Activated T-cell treated with anti-CD3 and anti-CD28 coated beads for 24 hours (primary cell): ENCODE results near the gene MYB.
"Not testable (repeated sequence)": the region's sequence is repeated elsewhere in the genome, so short reads cannot be mapped to it uniquely, and the experiment has no call there.

Experiments
- DNase-seq: peaks from one replicate; pipeline ENCODE4 v3.0.0-alpha.2; 2020; ENCODE audit warnings: low read depth

The MYB gene

DNA sequence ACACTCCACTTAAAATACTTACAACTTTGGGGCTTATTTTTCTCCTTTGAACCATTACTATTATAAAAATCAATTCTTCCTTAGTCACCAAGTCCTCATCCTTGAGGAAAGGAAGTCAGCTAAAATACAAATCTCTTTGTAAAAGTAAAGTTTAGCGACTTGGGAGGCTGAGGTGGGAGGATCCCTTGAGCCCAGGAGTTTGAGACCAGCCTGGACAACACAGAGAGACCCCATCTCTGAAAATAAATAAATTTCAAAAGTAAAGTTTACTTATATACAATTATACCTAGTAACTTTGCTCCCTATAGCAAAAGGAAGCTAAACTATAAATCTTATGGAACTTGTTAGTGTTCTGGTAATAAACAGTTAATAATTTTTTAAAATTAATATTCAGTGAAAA lies 40.4 kb downstream of the MYB start:
- DNase-seq: no peak

DNA sequence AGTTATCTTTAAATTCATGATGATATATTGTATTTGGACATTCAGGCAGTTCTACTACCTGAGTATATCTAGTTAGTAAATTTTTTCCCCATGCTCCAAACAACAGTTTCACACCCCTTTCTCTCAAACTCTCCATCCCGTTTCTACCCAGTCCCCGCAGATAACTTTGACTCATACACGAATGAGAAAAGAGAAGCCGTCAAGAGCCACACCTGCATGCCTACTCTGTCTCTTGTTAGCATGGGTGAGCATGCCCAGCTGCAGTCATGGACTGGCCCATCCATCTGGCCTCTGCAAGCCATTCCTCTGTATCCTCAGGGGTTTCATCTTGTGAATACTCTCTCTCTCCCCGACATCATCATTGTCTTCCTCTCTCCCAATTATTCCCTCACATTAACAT lies 41.5 kb downstream of the MYB start:
- DNase-seq: no peak

DNA sequence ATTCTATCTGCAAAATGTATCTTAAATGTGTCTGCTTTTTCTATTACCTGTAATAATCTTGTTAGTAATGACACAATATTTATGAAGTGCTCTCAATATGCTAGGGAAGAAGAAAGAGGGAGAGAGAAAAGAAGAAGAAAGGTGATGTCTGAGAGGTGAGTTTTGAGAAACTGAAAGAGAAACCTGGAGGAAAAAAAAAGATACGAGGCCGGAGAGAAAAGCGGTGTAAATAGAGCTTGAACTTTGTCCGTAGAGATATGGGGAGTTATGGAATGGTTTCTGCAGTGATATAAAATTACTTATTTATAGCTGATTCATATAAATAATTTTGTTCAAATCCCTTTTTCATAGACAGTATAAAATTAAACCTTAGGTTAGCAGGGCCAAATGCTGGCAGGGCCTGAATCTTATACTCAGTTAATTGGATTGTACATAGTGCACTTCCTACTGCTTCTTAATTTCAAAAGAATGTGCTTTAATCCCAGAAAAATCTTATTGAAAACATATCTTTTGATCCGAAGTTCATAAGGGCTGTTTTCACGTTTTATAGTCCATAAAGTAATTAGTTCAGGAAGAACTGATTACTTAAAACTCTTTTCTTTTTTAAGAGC lies 43.0 kb downstream of the MYB start:
- no peak for DNase-seq

DNA sequence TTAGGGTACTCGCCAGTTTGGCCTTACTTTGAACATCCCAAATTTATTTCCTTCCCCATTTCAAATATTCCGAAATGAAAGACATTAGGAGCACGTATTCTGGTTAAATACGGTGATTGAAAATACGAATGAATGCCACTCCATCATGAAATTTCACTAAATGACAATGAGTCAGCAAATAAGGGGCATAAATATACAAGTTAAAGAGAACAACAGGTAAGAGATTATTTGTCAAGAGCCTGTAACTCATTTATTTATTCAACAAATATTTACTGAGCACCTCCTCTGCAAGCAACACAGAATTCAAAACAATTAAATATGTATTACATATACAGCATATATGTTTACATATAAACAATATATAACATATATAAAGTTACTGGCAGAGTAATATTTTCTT lies 44.8 kb downstream of the MYB start:
- DNase-seq: no peak

DNA sequence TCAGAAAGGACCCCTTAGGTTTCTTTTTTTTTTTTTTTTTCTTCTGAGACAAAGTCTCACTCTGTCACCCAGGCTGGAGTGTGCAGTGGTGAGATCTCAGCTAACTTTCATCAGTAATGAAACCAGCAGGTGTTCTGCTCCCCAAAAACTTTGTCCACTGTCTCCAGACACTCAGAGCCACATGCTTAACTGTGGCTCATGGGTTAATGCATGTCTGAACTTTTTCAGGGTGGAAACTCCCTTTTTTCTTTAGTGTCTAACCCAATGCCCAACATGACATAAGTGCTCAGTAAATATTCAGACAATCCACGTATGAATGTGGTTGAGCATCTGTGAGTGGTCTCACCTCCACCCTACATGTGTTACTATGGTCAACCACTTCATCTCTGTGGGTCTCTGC lies 45.4 kb downstream of the MYB start:
- no peak for DNase-seq

DNA sequence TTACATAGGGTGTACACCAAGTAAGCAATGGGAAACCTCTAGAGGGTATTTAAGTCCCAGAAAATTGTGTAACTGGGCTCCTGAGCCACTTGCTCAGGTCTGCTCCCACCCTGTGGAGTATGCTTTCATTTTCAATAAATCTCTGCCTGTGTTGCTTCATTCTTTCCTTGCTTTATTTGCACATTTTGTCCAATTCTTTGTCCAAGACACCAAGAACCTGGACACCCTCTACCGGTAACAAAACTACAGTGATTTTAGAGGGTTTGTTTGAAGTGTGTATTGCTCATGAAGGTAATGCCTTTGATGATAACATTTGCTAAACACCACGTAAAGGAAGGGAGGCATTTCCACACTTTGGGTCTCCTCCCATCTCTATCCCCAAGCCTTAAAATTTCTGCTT lies 46.2 kb downstream of the MYB start:
- DNase-seq: no peak

DNA sequence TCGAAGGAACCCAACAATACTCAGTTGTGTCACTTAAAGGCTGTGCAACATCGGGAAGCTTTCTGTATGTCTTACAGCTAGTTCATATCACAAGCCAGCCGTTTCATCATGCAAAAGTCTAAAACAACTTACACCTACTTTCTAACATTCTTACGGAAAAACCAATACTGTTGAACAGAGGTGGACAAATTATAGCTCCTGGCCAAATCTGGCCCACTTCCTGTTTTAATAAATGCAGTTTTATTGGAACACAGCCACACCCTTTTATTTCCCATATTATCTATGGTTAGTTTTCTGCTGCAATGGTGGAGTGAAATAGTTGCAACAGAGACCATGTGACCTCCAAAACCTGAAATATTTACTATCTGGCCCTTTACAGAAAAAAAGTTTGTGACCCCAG lies 46.6 kb downstream of the MYB start:
- no peak for DNase-seq

DNA sequence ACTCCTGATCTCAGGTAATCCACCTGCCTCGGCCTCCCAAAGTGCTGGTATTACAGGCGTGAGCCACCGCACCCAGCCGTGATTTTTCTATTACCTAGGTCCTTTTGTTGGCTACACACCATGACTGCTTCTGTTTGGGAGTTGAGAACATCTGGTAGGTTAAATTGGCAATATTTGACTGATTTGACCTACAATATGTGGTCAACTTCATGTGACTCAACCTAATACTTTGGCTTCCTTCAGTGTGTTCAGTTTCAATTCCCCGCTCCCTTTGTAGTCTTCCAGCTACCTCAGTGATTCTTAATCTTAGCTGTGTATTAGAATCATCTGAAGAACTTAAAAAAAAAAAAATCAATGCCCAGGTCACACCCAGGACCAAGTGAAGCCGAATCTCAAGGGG lies 47.4 kb downstream of the MYB start:
- DNase-seq: no peak

DNA sequence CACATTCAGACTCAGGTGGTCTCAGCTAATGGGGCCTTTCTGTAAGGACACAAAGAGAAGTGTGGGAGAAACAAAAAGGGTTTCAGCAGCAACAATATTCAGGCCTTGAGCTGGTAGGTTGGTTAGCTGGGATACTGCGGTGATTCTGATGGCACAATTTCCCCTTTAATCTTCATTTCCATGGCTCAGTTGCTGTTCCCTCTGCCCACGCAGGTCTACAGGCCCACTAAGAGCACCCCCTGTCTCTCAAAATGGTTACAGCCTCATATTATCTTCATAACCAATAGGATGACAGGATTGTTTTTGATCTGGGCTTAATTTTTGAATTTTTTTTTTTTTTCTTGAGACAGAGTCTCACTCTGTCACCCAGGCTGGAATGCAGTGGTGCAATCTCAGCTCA lies 48.9 kb downstream of the MYB start:
- DNase-seq: no peak

DNA sequence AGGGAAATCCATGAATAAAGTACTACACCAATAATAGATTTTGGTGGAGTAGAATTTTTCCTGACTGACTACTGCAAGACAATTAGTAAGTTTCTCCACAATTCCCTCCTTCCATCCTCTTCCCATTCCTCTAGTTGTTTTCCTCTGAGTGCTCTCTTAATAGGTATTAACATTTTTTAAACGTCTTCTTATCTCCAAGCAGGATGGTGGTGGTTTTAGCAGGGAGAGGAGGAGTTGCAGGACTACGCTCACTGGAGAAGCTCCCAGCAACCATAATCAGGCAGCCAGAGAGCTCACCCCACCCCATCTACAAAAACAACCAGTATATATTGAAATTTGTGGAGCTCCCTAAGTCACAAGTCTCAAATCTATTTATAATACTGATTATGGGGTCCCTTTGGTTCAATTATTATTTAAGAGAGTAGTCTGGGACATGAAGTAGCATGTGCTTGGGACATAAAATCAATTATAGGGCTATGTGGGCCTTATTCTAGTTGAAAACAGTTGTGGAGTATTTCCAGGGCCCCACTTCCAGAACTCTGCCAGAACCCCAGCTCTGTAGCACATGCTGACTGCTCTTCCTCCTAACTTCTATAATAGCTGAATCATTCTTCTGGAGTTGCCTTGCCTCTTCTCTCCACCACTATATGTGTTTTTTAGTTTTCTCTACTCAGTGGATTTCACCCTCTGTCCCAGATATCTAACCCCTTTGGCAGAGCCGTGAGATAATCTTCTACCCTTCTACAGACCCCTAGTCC lies 49.8 kb downstream of the MYB start:
- DNase-seq: no peak

DNA sequence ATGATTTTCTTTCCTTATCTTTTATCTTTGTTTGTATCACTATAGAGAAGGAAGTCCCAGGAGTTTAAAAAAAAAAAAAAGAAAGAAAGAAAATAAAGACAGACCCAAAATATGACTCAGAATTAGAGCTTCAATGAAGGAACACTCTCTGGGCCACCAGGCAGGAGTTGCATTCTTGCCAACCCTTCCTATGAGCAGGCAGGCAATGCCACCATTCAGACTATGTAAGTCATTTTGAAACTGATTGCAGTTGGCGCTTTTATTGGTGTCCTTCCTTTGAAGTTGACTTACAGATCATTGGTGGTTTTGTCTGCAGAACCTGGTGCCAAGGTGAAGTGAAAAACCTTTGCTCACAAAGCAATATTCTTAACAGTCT lies 50.3 kb downstream of the MYB start:
- DNase-seq: no peak

DNA sequence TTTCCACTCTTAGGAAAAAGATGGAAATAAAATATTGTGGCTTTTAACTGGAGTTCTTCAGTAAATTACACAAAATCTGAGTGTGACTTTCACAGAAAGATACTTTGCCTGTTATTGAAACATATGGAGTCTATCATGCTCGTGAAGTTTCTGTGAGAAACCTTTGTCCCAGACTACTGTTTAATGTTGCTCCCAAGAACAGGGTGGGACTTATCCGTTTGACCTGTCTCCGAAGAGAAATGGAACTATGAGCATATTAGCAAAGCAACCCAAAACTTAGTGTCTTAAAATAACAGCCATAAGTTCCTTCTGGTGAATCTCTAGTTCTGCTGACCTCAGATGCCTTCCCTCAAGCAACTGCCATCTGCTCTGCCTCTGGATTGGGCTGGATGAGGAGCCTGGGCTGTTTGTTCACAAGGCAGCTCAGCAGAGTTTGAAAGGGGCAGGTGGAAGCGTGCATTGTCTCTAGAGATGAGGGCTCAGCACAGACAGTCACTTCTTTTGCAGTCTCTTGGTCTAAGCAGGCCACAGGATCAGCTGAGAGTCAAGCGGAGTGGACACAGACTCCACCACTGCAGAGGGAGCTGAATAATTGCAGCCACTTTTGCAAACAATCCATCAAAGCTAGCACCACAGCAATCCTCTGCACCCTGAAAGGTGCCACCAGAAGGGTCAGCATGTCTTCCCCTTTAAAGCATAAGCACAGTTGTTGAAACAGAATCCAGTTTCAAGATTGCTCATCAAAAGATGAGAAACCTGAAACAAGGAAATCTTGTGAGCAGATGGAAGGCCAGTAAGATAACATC lies 52.8 kb downstream of the MYB start:
- DNase-seq: no peak

DNA sequence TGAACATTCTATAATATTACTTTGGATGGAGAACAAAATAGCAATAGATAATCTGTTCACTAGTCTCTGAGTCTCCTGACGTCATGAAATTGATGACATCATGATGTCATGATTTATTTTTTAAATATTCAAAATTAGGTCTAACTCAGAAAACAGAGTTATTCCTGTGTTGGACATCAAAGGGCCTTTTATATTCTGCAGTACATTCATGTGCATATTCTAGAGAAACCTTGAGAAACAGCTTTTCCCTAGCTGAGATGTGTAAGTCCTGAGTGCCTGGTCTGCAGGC lies 53.3 kb downstream of the MYB start:
- no peak for DNase-seq

DNA sequence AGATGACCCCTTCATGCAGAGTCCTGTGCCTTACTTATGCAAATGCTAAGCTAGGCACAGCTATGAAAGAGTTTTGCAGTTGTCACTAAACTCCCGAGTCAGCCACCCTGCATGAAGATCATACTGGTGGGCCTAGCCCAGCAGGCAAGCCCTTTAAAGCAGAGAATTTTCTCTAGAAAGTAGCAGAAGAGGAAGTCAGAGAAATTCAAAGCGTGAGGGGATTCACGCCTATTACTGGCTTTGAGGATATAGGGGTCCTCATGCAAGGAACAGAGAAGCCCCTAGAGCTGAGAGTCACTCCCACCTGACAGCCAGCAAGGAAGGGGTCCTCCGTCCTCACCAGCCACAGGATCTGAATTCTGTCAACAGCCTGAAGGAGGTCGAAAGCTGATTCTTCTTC lies 54.6 kb downstream of the MYB start:
- no peak for DNase-seq

DNA sequence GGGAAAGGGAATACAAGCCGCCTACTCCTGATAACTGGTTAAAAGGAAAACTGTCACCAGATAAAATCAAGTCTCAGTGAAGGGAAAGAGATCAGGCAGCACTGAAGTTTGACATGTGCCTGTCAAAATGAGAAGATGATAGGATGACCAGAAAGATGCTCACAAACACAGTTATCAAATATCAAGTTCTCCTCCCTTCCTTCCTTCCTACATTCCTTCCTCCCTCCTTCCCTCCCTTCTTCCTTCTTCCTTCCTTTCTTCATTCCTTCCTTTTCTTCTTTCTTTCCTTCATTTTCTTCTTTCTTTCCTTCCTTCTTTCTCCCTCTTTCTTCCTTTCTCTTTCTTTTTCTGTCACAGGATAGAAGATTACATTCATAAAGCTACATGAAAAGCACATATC lies 55.2 kb downstream of the MYB start:
- DNase-seq: no peak

DNA sequence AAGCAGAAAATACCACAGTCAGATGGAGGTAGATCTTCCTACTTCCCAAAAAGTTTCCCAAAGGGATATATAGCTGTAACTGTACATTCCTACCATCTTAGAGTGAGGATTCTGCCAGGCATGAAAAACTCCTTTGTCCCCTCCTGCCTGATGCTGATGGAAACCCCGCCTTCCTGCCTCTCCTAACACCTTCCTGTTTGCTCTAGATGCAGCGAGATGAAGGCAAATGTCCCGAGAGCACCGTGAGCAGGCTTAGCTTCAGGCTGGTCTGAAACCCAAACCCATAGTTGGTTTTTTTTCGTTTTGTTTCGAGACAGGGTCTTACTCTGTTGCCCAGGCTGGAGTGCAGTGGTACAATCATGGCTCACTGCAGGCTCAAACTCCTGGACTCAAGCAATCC lies 55.6 kb downstream of the MYB start:
- no peak for DNase-seq

DNA sequence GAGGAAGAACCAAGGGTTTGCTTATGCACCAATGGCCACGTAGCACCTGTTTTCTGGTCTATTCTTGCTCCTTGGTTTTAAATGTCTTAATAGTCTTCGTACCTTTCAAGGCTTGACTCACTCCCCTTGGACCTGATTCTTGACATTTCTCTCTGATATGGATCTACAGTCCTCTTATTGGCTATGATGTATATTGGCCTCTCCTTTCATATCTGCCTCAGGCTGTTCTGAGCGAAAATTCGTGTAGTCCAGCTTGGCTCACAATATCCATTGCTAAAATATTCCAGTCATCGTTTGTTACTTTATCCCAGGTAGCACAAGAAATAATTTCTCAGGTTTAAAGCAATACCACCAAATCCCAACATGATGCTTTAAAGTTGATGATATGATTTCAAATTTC lies 59.6 kb downstream of the MYB start:
- DNase-seq: no peak

DNA sequence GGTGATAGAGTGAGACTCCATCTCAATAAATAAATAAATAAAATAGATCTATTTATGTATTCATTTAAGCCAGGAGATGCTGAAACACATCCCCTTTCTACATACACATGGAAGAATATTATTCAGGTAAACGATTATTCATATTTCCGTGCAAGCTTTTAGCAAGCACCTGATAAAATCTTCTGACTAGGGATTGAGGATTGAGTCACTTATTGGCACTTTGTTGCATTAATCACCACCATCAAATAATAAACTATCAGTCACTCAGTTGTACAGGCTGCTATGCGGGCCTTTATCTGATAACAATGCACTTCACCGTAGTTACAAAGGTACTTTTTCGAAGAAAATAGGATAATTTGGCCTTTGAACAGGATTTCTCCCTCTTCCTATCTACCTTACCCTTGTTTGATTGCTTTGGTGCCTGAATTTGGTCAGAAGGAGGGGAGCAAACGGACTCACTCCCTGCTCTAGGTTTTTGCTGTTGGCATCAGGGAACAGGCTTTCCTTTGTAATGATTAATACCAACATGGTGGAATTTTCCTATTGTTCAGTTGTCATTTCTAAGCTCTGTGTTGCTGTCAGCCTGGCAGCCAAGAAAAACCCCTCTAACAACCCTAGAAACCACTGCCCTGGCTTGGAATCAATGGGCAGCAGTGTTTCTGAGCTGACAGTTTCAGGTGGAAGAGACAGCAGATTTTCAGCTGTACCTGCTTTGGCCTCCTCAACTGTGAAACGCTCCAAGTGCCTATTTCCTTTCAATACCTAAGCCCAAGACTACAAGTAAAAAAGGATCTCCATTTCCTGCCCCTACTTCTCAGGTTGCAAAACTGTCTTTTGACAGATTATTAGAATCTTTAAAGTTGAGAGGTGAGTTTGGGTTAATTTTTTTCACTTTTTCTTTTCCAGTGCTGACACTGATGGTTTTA lies 63.0 kb downstream of the MYB start:
- no peak for DNase-seq

DNA sequence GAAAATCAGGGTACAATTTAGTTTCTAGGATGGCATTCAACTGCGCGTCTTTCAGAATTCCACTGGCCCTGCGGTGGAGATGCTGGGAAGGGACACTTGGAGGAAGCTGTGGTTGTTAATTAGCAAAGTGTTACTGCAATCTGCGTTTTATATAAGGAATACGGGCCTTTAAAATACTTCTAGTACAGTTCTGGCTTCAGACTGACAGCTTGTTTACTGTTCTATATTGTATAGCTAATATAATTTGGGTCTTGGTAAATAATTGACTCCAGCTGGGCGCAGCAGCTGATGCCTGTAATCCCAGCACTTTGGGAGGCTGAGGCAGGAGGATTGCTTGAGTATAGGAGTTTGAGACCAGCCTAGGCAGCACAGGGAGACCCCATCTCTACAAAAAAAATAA lies 63.7 kb downstream of the MYB start:
- DNase-seq: no peak

DNA sequence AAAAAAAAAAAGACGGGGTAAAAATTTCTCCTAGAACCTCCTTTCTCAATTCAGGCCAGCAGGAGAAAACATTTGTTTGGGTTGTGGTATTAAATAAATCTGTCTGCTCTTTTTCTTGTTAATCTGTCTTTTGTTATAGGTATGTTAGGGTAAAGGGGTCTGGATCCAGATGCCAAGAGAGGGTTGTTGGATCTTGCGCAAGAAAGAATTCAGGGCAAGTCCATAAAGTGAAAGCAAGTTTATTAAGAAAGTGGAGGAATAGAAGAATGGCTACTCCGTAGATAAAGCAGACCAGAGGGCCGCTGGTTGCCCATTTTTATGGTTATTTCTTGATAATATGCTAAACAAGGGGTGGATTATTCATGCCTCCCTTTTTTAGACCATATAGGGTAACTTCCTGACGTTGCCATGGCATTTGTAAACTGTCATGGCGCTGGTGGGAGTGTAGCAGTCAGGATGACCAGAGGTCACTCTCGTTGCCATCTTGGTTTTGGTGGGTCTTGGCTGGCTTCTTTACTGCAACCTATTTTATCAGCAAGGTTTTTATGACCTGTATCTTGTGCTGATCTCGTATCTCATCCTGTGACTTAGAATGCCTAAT lies 65.4 kb downstream of the MYB start:
- DNase-seq: not testable (repeated sequence)

DNA sequence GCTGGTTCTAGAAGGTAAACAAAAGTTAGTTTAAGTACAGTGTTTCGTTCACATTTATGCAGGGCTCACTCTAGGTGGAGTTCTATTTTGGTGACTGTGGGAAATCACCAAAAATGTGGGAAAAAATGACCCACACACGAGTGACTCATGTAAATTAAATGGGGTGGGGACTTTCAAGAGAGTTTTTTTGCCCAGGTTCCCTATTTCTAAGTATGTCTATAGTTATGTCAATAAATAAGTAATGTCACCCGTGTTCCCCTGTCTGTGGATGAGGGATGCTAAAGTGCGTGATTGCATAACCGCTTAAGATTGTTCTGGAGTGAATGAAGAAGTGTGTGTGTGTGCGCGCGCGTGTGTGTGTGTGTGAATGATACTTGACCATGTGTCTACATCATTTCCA lies 69.1 kb downstream of the MYB start:
- no peak for DNase-seq
